K562 (cell line): Measurements from ENCODE around the gene NCOA6. TPM values are rescaled to one million over a fixed set of nuclear protein-coding genes. Genes with fewer than 3 reads are reported as not detected.

Experiments
- ATAC-seq: fragments of 200-7000 bp; cut with Tn5 transposase; 3 replicates; pipeline ENCODE4 v1.9.1; 2020; ENCODE audit warnings: moderate library complexity
- BruUV-seq: library from RNA; stranded (reverse); fragments of 400-500 nt; replicated peaks from 2 replicates; lab custom pipeline; 2021; lab: Mats Ljungman, UMichigan
- CTCF ChIA-PET: fragments of 300-600 bp; formaldehyde crosslinking; extraction: SDS; loops from one replicate; lab custom pipeline; 2021; ENCODE audit warnings: low intra/inter-chr PET ratio; lab: Yijun Ruan, JAX
- POLR2A ChIA-PET: fragments of 300-600, 350-650 bp; sonication (Branson Sonifier 250); formaldehyde crosslinking; extraction: SDS; loops from one replicate; lab custom pipeline; 2021; ENCODE audit warnings: antibody characterized with exemption, inconsistent platforms; lab: Yijun Ruan, JAX
- DNase-seq, 4 experiments: peaks; one replicate each; pipeline versions ENCODE4 v3.0.0 to v3.0.0-alpha.2; 2011 to 2018; ENCODE audit warnings: low spot score in 3 of 4, mixed read lengths in 3 of 4; ENCODE audit errors: extremely low read depth in 1 of 4
- FAIRE-seq: peaks from 2 replicates; lab custom pipeline; 2011; peaks lifted over from hg19 to GRCh38; lab: Jason Lieb, UNC
- H2AFZ ChIP-seq: 2 replicates; pipeline ENCODE4 v1.6.0; 2011; ENCODE audit warnings: low read depth, low read length, control low read depth, inconsistent platforms
- H3K27ac ChIP-seq: fragments of 200-600 bp; 3 replicates; pipeline ENCODE4 v1.8.0; 2011; ENCODE audit warnings: low read depth, mild to moderate bottlenecking, control low read depth, inconsistent platforms, low read length, moderate library complexity, mixed read lengths; ENCODE audit errors: extremely low read depth
- H3K27me3 ChIP-seq, 2 experiments: fragments of 300-600 bp in 1 of 2; 2 replicates in 1 of 2; 3 replicates in 1 of 2; pipeline versions ENCODE4 v1.6.0 to v1.8.0; 2011; ENCODE audit warnings: inconsistent platforms in 2 of 2, low read length in 2 of 2, mild to moderate bottlenecking in 1 of 2, mixed read lengths in 1 of 2, moderate library complexity in 1 of 2; ENCODE audit not compliant: control insufficient read depth in 2 of 2, insufficient read depth in 2 of 2
- H3K36me3 ChIP-seq: fragments of 300-600 bp; 3 replicates; pipeline ENCODE4 v1.8.0; 2011; ENCODE audit warnings: mild to moderate bottlenecking, low read length, inconsistent platforms; ENCODE audit not compliant: control insufficient read depth, insufficient read depth
- H3K4me1 ChIP-seq, 2 experiments: fragments of 200-600 bp in 1 of 2; replicated peaks in 1 of 2; 2 replicates in 1 of 2; 3 replicates in 1 of 2; pipeline versions ENCODE4 v1.5.1 to v1.8.0; 2011; ENCODE audit warnings: inconsistent platforms in 2 of 2, low read length in 2 of 2, mild to moderate bottlenecking in 1 of 2, mixed read lengths in 1 of 2, moderate library complexity in 1 of 2; ENCODE audit not compliant: control insufficient read depth in 2 of 2, insufficient read depth in 2 of 2
- H3K4me2 ChIP-seq: 2 replicates; pipeline ENCODE4 v1.6.1; 2011; ENCODE audit warnings: low read length, control low read depth, inconsistent platforms, mixed read lengths; ENCODE audit not compliant: insufficient read depth
- H3K4me3 ChIP-seq: fragments of 200-600 bp; sonication (generic), shearing (Covaris generic); 2 replicates; pipeline ENCODE4 v1.5.1; 2016; ENCODE audit warnings: control low read depth, inconsistent platforms
- H3K79me2 ChIP-seq: fragments of 200-600 bp; 3 replicates; pipeline ENCODE4 v1.8.0; 2011; ENCODE audit warnings: low read length, inconsistent platforms; ENCODE audit not compliant: control insufficient read depth, insufficient read depth
- H3K9ac ChIP-seq, 2 experiments: 2 replicates each; pipeline versions ENCODE4 v1.6.0 to v1.6.1; 2011; ENCODE audit warnings: low read depth in 2 of 2, low read length in 2 of 2, control low read depth in 1 of 2, inconsistent platforms in 1 of 2, mild to moderate bottlenecking in 1 of 2, mixed read lengths in 1 of 2; ENCODE audit not compliant: insufficient read depth in 1 of 2
- H3K9me1 ChIP-seq: one replicate; pipeline ENCODE4 v1.6.0; 2011; ENCODE audit warnings: inconsistent platforms, mild to moderate bottlenecking, low read length, moderate library complexity; ENCODE audit not compliant: control insufficient read depth, insufficient read depth
- H3K9me3 ChIP-seq: replicated peaks from 2 replicates; pipeline ENCODE4 v1.5.1; 2011; ENCODE audit warnings: low read depth, low read length, inconsistent platforms; ENCODE audit not compliant: control insufficient read depth, insufficient read depth
- H4K20me1 ChIP-seq: replicated peaks from 2 replicates; pipeline ENCODE4 v1.6.1; 2011; ENCODE audit warnings: low read length, inconsistent platforms, mixed read lengths; ENCODE audit not compliant: control insufficient read depth, insufficient read depth
- ESRRA ChIP-seq: fragments of 450-650 bp; IDR thresholded peaks from 2 replicates; pipeline ENCODE4 v1.6.1; 2014; ENCODE audit warnings: low read depth, mild to moderate bottlenecking, moderate library complexity, borderline replicate concordance
- ILK ChIP-seq: fragments of 450-650 bp; IDR thresholded peaks from 2 replicates; pipeline ENCODE4 v1.6.1; 2016; ENCODE audit warnings: missing genetic modification characterization, low read depth, mild to moderate bottlenecking, missing compliant biosample characterization, moderate library complexity, borderline replicate concordance
- PCBP1 ChIP-seq: fragments of 200-400 bp; formaldehyde crosslinking; IDR thresholded peaks from 2 replicates; pipeline ENCODE4 v1.6.1; 2018; ENCODE audit warnings: mild to moderate bottlenecking, low read depth, low read length; ENCODE audit not compliant: poor library complexity, severe bottlenecking
- SRSF9 ChIP-seq: fragments of 200-400 bp; formaldehyde crosslinking; IDR thresholded peaks from 2 replicates; pipeline ENCODE4 v1.6.1; 2017; ENCODE audit warnings: low read depth, low read length, borderline replicate concordance
- ZFP30 ChIP-seq: fragments of 250-450 bp; sonication (Bioruptor Pico); IDR thresholded peaks from 2 replicates; pipeline ENCODE4 v1.8.0; 2022; ENCODE audit warnings: moderate library complexity, mild to moderate bottlenecking, inconsistent platforms, borderline replicate concordance
- ZNF79 ChIP-seq: fragments of 250-450 bp; sonication (Bioruptor Pico); IDR thresholded peaks from 2 replicates; pipeline ENCODE4 v1.4.0; 2020; ENCODE audit warnings: low read depth, mild to moderate bottlenecking, moderate library complexity
- WGBS: fragments of 100-300 bp; shearing (Covaris generic); methylation state at CpG from one replicate; pipeline ENCODE4 v1.1.6; 2016; ENCODE audit warnings: low coverage, mixed read lengths; ENCODE audit not compliant: insufficient coverage; ENCODE audit errors: missing lambda C conversion rate; 5-methylcytosine and 5-hydroxymethylcytosine counted together
- in situ Hi-C: fragments of 300-500 bp; cut with MboI; formaldehyde crosslinking; loops from 4 replicates; pipeline ENCODE4 v1.15.0; 2018; ENCODE audit warnings: inconsistent platforms, mixed read lengths
- intact Hi-C: fragments of 100-400 bp; cut with micrococcal nuclease; formaldehyde crosslinking; loops from 2 replicates; pipeline ENCODE4 v1.14.2; 2022
- polyA plus RNA-seq, 8 experiments: library from polyadenylated mRNA; depleted of rRNA in 4 of 8; stranded (reverse) in 5 of 8; unstranded in 3 of 8; fragments of >200 nt; fragmentation: Nextera tagmentation in 2 of 8; fragmentation: Illumina TruSeq in 1 of 8; extraction: Ambion mirVana in 2 of 8; extraction: Trizol in 1 of 8; gene quantifications; 2 replicates each; pipeline versions ENCODE4 v1.2.1 to v1.2.3, GENCODE V29; 2011 to 2014; ENCODE audit warnings: inconsistent platforms in 1 of 8, missing spikeins in 1 of 8
- total RNA-seq, 7 experiments: library from RNA; depleted of rRNA in 6 of 7; stranded (reverse); fragments of >200 nt in 6 of 7; fragmentation: Illumina TruSeq in 2 of 7; extraction: Trizol in 2 of 7; gene quantifications; 2 replicates each; pipeline versions ENCODE4 v1.2.1 to v1.2.3, GENCODE V29; 2011 to 2021; ENCODE audit warnings: low replicate concordance in 1 of 7

The NCOA6 gene
- total and polyA plus RNA-seq, 9 of the 15 experiments (the other 6 are each of a cell fraction or from before 2014, with no cell fraction given), result 6.1 to 25.0 (median 9.5) TPM

- H3K4me3 ChIP-seq, result no peak overlapping the region
- H3K9ac ChIP-seq, result no peak overlapping the region
- no peaks in the 10 kb centered on the region for H3K9me3 ChIP-seq
- no peak overlapping the region for H3K27ac ChIP-seq
- H3K36me3 ChIP-seq, result peaks cover 39% of the 10 kb centered on the region; the same call in 2 of the 3 replicates
- H3K79me2 ChIP-seq, result no peaks in the 10 kb centered on the region
- H4K20me1 ChIP-seq, result no peaks in the 10 kb centered on the region
- ChIA-PET POLR2A (interaction anchor here (0.6 to 0.8 kb wide), 3 partner anchors 29 to 1640 kb away, joined by 3 read pairs; no protein-coding TSS in a partner anchor), CTCF (no interaction called here)
- TF ChIP-seq ZNF79 (CRISPR knock-in tag) (no peak), ILK (tag) (no peak), PCBP1 (no peak), ESRRA (no peak), ZFP30 (CRISPR knock-in tag) (no peak), SRSF9 (no peak)
- intact Hi-C loops, result no loop called here
- in situ Hi-C loops, result loop anchor here (10.0 kb wide), 1 partner anchor 385 kb away; no protein-coding TSS in a partner anchor
- H2AFZ ChIP-seq, result no peak overlapping the region
- H3K4me1 ChIP-seq, result peaks cover 2 to 10% of the 10 kb centered on the region in 2 experiments; a peak in 2 of 5 replicates
- no peaks in the 10 kb centered on the region for H3K9me1 ChIP-seq
- DNase-seq, result peak in 1 of 4 experiments; percentile 10
- WGBS, result 82% methylated on average over 6 of the region's 9 CpGs
- no peak for FAIRE-seq
- no TSS peak for BruUV-seq
- no peak overlapping the region for H3K4me2 ChIP-seq
- H3K27me3 ChIP-seq, result no peaks in the 10 kb centered on the region
- no peak for ATAC-seq
These were observed 34.5 kb upstream of the NCOA6 start for GRCh38 chr20:34859826-34860545.
